Activated CD4-positive, alpha-beta memory T cell treated with anti-CD3 and anti-CD28 coated beads, Interleukin-2, amount 10 ng/mL, durations not matched to agents 7 days and 5 days (primary cell): Measurements from ENCODE around the gene ABCC4. TPM values are rescaled to one million over a fixed set of nuclear protein-coding genes. Genes with fewer than 3 reads are reported as not detected.

Experiments used
- CTCF ChIA-PET: fragments of 350-600 bp; sonication (Branson Sonifier 250); formaldehyde crosslinking; loops from one replicate; lab custom pipeline; 2021; ENCODE audit warnings: antibody characterized with exemption, inconsistent platforms; lab: Charles Lee
- POLR2A ChIA-PET: fragments of 350-600 bp; sonication (Branson Sonifier 250); formaldehyde crosslinking; loops from one replicate; lab custom pipeline; 2021; ENCODE audit warnings: antibody characterized with exemption; lab: Charles Lee
- DNase-seq: peaks from one replicate; pipeline ENCODE4 v3.0.0-alpha.2; 2020
- H3K27ac Mint-ChIP-seq: one replicate; pipeline ENCODE4 v1.8.0; 2021; ENCODE audit warnings: mild to moderate bottlenecking, mixed read lengths
- H3K27me3 Mint-ChIP-seq: one replicate; pipeline ENCODE4 v1.8.0; 2021; ENCODE audit warnings: mixed read lengths
- H3K36me3 Mint-ChIP-seq: one replicate; pipeline ENCODE4 v1.8.0; 2021; ENCODE audit warnings: low read depth, mixed read lengths
- H3K4me1 Mint-ChIP-seq: one replicate; pipeline ENCODE4 v1.8.0; 2021; ENCODE audit warnings: mixed read lengths
- H3K4me3 Mint-ChIP-seq: one replicate; pipeline ENCODE4 v1.8.0; 2021; ENCODE audit warnings: mild to moderate bottlenecking, mixed read lengths
- H3K9me3 Mint-ChIP-seq: one replicate; pipeline ENCODE4 v1.8.0; 2021; ENCODE audit warnings: mixed read lengths
- total RNA-seq, 2 experiments: library from RNA; stranded (reverse); gene quantifications; one replicate each; pipeline ENCODE4 v1.2.3, GENCODE V29; 2021

Gene ABCC4
- total RNA-seq, 2 experiments from 2014 or later: 3.8 to 4.5 TPM

DNA sequence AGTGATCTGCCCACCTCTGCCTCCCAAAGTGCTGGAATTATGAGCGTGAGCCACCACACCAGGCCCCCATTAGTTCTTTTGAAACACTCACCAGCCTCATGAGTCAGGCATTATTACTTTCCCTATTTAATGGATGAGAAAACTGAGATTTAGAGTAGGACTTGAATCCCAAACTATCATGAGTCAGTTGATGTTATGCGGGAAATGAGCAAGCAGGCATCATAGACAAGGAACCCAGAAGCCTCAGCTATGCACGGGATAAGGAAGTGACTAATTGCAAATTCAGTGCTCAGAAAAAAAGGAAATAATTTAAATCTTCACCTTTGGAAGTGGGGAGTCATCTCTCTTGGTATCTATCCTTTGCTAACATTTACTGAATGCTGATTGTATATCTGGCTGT, 217.5 kb downstream of the ABCC4 start:
- H3K27me3 Mint-ChIP-seq: no peaks in the 10 kb centered on the region
- H3K4me1 Mint-ChIP-seq: peaks cover 5% of the 10 kb centered on the region
- CTCF ChIA-PET: no interaction called here
- POLR2A ChIA-PET: no interaction called here
- no peaks in the 10 kb centered on the region for H3K36me3 Mint-ChIP-seq
- no peaks in the 10 kb centered on the region for H3K9me3 Mint-ChIP-seq
- H3K4me3 Mint-ChIP-seq: no peak overlapping the region
- H3K27ac Mint-ChIP-seq: no peak overlapping the region
- DNase-seq: no peak

DNA sequence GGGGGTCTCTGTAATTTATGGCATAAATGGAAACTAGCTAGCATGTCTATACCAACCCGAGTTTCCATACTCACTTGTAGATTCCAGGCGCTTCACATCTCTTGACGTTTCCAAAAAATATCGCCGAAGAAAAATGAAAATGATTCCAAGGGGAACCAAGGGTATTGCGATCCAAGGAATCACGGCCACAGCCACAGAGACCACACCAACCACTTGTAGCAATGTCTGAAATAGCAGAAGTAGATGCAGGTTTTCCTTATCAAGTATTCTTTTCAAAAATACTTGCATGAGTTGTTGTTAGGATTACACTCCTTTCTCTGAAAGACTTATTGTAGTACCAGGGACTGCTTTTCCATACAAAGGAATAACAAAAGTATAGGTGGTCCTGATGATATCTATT, 218.2 kb downstream of the ABCC4 start:
- Mint-ChIP-seq H3K4me1 (peaks cover 4% of the 10 kb centered on the region), H3K27ac (no peak overlapping the region), H3K36me3 (no peaks in the 10 kb centered on the region), H3K27me3 (no peaks in the 10 kb centered on the region), H3K4me3 (no peak overlapping the region), H3K9me3 (no peaks in the 10 kb centered on the region)
- CTCF ChIA-PET: no interaction called here
- POLR2A ChIA-PET: no interaction called here
- DNase-seq: no peak

DNA sequence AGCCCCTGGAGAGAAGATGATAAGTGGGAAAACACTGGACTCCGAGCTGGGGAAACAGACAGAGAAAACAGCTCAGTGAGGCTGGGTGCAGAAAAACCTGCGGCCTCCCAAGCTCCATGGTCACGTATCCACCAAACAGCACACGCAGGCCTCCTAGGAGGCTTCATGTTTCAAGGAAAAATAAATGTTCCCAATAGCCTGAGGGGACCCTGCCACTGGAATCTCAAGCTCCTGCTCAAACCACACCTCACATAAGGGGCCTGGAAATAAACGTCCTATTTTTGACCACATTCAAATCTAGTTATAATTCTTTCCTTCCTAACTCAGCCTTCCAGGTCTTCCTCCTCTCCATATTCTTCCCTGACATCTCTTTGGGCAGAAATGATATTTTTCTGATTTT, 225.7 kb downstream of the ABCC4 start:
- Mint-ChIP-seq H3K4me1 (no peaks in the 10 kb centered on the region), H3K27ac (no peak overlapping the region), H3K36me3 (peaks cover 10% of the 10 kb centered on the region), H3K4me3 (no peak overlapping the region), H3K27me3 (no peaks in the 10 kb centered on the region), H3K9me3 (no peaks in the 10 kb centered on the region)
- ChIA-PET CTCF (no interaction called here), POLR2A (no interaction called here)
- DNase-seq: no peak

DNA sequence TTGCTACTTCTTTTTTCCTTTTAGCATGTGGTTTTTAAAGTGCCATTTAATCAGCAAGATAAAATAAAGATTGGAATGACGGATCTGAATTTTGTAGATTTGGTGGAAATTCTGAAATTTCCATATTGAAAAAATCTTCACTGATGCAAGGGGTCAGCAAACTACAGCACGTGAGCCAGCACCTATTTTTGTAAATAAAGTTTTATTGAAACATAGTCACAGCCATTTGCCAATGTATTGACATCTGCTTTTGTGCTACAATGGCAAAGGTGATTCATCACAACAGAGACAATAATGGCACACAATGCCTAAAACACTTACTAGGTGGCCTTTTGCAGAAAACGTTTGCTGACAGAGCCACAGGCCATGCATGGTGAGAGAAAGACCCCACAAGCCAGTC, 226.4 kb downstream of the ABCC4 start:
- ChIA-PET CTCF (no interaction called here), POLR2A (no interaction called here)
- H3K9me3 Mint-ChIP-seq: no peaks in the 10 kb centered on the region
- DNase-seq: no peak
- no peak overlapping the region for H3K27ac Mint-ChIP-seq
- H3K4me1 Mint-ChIP-seq: no peaks in the 10 kb centered on the region
- H3K36me3 Mint-ChIP-seq: peaks cover 13% of the 10 kb centered on the region
- H3K27me3 Mint-ChIP-seq: no peaks in the 10 kb centered on the region
- no peak overlapping the region for H3K4me3 Mint-ChIP-seq

DNA sequence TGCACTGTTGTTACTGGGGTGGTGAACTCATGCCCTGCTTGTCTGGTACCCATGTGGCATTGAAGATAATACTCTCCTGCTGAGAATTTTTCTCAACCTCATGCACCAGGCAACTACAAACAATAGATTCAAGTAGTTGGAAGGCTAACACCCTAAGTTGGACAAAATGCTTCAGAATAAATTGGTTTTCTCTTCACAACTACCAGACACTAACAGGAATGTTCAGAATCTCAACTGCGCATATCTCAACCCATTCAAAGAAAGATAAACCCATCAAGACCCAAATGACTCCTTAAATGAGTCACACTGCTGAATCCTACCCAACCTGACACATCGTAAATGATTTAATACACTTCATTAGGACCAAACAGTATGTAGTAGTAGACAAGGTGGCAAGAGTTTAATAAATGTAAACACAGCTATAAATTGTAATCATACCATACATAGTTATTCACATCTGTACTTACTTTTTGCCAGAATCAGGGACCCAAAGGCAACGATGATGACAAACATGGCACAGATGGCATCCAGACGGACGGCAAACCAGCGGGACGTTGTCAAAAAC, 227.4 kb downstream of the ABCC4 start:
- DNase-seq: no peak
- Mint-ChIP-seq H3K4me1 (no peaks in the 10 kb centered on the region), H3K9me3 (no peaks in the 10 kb centered on the region), H3K4me3 (no peak overlapping the region), H3K27ac (no peak overlapping the region), H3K27me3 (no peaks in the 10 kb centered on the region), H3K36me3 (peaks cover 16% of the 10 kb centered on the region)
- POLR2A ChIA-PET: no interaction called here
- CTCF ChIA-PET: no interaction called here

DNA sequence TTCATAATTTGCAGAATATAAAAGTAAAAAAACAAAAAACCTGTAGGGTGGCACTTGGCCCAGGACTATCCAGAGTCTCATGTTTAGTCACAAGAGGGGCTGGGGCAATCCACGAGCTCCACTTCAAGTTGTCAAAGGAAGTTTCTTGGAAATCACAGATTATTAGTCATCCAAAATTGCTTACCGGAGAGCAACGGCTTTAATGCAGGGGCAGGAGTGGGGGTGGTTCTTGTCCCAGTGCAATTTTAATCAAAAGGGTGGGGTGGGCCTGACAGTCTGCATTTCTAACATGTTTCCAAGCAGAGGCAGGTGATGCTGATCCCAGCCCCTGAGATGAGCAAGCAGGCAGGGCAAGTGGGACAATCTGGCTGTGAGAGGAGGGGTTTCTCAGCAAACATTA, 233.9 kb downstream of the ABCC4 start:
- CTCF ChIA-PET: no interaction called here
- H3K9me3 Mint-ChIP-seq: no peaks in the 10 kb centered on the region
- H3K27ac Mint-ChIP-seq: no peak overlapping the region
- H3K36me3 Mint-ChIP-seq: peaks cover 17% of the 10 kb centered on the region
- POLR2A ChIA-PET: no interaction called here
- H3K27me3 Mint-ChIP-seq: no peaks in the 10 kb centered on the region
- H3K4me1 Mint-ChIP-seq: peaks cover 3% of the 10 kb centered on the region
- no peak overlapping the region for H3K4me3 Mint-ChIP-seq
- DNase-seq: no peak

DNA sequence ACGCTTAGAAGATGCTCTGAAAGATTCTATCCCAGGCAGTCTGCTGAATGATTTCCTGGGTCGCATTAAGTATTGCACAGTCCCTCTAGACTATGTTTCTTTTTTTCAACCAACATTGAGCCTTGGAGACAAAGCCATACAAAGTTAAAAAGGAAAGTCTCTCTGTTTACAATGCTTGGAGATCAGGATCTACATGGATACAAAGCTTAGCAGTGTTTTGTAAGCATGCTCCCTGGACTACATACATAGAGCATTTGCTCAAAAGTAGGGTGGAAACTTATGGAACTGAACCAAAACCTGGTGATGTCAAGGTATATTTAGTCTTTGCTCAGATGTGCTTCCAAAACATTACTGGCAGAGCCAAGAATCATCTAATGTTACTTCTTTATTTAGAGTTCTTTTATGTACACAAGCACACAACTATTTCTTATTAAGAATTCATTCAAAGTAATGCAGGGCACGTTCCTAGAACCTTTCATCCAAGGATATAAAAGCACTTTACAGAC, 241.2 kb downstream of the ABCC4 start:
- ChIA-PET CTCF (no interaction called here), POLR2A (no interaction called here)
- Mint-ChIP-seq H3K27me3 (no peaks in the 10 kb centered on the region), H3K27ac (no peak overlapping the region), H3K36me3 (no peaks in the 10 kb centered on the region), H3K4me3 (no peak overlapping the region), H3K9me3 (no peaks in the 10 kb centered on the region), H3K4me1 (no peaks in the 10 kb centered on the region)
- DNase-seq: no peak

DNA sequence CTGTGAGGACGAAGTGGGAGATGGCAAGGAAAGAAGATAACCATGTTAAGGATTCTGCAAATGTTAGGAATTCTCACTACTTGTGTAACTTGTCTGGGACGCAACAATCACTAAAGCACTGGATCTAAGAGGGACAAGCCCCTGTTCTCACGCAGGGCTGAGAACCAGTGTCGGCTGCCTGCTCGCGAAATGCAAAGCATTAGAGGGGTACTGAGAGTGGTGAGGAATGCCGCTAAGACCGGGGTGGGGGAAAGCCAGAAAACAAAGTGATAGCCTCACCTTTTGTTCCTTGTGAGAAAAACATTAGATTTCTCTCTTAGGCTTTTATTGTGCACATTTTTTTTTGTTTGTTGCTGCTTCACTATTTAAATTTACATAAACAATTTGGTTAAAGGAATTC, 241.9 kb downstream of the ABCC4 start:
- H3K9me3 Mint-ChIP-seq: no peaks in the 10 kb centered on the region
- H3K4me3 Mint-ChIP-seq: no peak overlapping the region
- ChIA-PET CTCF (no interaction called here), POLR2A (no interaction called here)
- no peaks in the 10 kb centered on the region for H3K4me1 Mint-ChIP-seq
- no peak for DNase-seq
- no peak overlapping the region for H3K27ac Mint-ChIP-seq
- H3K27me3 Mint-ChIP-seq: no peaks in the 10 kb centered on the region
- no peaks in the 10 kb centered on the region for H3K36me3 Mint-ChIP-seq

DNA sequence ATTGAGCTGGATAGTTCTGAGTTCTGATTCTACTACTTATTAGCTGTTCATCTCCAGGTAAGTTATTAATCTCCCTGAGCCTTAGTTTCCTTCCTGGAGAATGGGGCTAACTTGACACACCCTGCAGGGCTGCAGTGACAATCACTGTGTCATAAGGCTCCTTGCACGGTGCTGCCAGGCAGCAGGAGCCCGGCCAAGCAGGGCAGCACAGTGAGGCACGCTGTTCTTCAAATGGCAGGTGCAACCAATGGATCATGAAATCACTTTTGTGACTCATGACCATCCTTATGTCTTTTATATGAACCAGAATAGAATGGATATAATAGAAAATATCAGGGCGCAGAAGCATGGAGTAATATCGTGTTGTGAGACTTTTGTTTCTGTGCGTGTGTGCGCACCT, 242.6 kb downstream of the ABCC4 start:
- no peak for DNase-seq
- Mint-ChIP-seq H3K27me3 (no peaks in the 10 kb centered on the region), H3K4me1 (no peaks in the 10 kb centered on the region), H3K27ac (no peak overlapping the region), H3K4me3 (no peak overlapping the region), H3K9me3 (no peaks in the 10 kb centered on the region), H3K36me3 (no peaks in the 10 kb centered on the region)
- CTCF ChIA-PET: no interaction called here
- POLR2A ChIA-PET: no interaction called here

DNA sequence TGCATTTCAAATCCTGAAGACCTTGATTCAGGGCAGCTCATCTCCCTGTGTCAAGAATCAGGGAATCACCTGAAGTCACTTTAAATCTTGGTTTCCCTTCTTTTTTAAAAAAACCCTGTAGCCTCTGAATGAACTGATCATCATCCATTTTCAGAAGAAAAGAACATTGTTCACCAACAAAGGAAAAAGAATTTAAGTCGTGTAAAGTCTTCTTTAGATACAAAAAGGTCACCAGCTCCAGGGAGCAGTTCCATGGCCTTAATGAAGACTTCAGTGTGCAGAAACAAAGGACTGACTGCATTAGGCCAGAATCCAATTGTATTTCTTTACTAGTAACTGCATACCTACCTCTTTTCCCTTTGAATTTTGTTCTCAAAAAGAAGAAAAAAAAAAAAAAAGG, 245.0 kb downstream of the ABCC4 start:
- H3K36me3 Mint-ChIP-seq: no peaks in the 10 kb centered on the region
- no peak for DNase-seq
- ChIA-PET CTCF (interaction anchor here (0.6 to 0.8 kb wide), 2 partner anchors 135 to 709 kb away, joined by 3 read pairs; no protein-coding TSS in a partner anchor), POLR2A (no interaction called here)
- H3K9me3 Mint-ChIP-seq: no peaks in the 10 kb centered on the region
- H3K27me3 Mint-ChIP-seq: no peaks in the 10 kb centered on the region
- no peak overlapping the region for H3K27ac Mint-ChIP-seq
- no peak overlapping the region for H3K4me3 Mint-ChIP-seq
- peaks cover 1% of the 10 kb centered on the region for H3K4me1 Mint-ChIP-seq

DNA sequence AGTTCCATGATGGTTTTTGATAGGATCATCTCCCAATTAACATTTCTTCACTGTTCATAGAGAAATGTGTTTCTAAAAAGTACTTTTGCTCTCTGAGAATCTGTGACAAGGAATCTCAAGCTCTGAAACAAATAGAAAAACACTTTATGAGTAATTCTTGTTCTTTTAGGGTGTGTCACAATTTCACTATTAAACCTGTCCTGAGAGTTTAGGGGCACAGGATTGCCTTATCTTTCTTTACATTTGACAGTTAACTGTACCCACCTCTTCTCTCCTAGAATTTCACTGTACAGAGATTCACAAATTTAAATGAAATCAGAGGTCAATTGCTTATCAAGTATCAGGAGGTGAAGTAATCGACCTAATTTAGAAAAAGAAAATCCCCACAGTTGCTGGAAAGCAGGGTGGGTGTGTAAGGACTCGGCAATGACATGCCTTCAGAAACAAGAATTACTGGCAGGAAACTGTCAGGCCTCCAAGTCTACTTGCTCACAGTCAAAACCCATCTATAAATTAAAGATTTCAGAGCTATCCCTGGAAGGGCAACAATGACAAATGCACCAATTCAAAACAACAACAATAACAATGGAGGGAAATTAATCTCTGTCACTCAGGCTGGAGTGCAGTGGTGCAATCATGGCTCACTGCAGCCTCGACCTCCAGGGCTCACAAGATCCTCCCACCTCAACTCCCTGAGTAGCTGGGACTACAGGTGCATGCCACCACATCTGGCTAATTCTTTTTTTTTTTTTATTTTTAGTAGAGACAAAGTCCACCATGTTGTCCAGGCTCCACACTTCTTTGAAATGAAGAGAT, 250.2 kb downstream of the ABCC4 start:
- H3K27ac Mint-ChIP-seq: no peak overlapping the region
- peaks cover 21% of the 10 kb centered on the region for H3K4me1 Mint-ChIP-seq
- CTCF ChIA-PET: no interaction called here
- H3K9me3 Mint-ChIP-seq: no peaks in the 10 kb centered on the region
- H3K27me3 Mint-ChIP-seq: no peaks in the 10 kb centered on the region
- POLR2A ChIA-PET: no interaction called here
- no peak overlapping the region for H3K4me3 Mint-ChIP-seq
- peaks cover 2% of the 10 kb centered on the region for H3K36me3 Mint-ChIP-seq
- no peak for DNase-seq

DNA sequence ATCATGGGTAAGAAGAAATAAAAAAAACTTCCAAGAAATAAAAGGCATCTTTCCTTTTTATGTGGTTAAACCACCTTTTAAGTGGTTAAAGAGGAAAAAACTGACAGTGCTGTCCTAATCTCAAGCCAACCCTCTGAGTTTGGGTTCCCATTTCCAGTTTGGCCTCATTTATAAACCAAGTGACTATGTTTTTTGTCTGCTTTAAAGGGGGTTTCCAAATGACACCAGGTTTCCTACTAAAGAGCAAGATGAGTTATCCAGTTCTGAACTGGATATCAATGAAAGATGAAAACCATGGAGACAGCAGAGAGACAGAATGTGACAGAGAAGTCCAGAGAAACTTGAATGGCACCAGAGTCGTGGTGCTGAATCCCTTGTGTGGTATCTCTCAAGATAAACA, 251.5 kb downstream of the ABCC4 start:
- ChIA-PET POLR2A (no interaction called here), CTCF (no interaction called here)
- Mint-ChIP-seq H3K27ac (no peak overlapping the region), H3K27me3 (no peaks in the 10 kb centered on the region), H3K9me3 (no peaks in the 10 kb centered on the region), H3K4me3 (no peak overlapping the region), H3K4me1 (peaks cover 21% of the 10 kb centered on the region), H3K36me3 (peaks cover 2% of the 10 kb centered on the region)
- no peak for DNase-seq

DNA sequence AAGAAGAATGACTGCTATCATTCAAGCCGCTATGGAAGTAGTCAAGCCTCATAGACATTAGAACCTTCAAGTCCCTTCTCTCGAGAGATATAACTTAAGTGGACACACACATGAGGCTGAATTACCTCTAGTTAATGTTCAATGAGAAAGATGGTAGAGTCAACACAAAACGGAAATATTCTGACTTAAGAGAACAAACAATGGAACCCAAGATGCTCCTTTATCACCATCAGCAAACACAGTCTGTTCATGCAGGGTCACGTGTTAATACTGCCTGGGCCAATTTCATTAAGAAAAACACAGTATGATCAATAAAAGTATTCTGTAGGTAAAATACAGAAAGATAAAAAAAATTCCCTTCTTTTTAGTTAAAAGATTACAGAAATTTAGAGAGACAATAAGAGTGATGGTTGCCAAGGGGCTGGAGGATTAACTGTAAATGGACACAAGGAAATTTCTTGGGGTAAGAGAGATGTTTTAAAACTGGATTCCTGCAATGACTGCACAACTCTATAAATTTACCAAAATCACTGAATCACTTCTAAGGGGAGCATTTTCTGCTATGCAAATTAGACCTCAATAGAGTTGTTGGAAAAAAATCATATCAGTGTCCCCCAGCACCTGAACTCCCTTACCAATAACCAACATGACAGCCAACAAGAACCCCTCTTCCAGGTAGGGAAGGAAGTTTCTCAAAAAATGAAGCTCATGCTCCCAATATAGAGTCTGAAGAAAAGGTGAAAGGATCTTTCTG, 256.6 kb downstream of the ABCC4 start:
- H3K9me3 Mint-ChIP-seq: no peaks in the 10 kb centered on the region
- peaks cover 4% of the 10 kb centered on the region for H3K4me1 Mint-ChIP-seq
- POLR2A ChIA-PET: no interaction called here
- H3K27me3 Mint-ChIP-seq: no peaks in the 10 kb centered on the region
- peaks cover 6% of the 10 kb centered on the region for H3K36me3 Mint-ChIP-seq
- no peak for DNase-seq
- H3K4me3 Mint-ChIP-seq: no peak overlapping the region
- H3K27ac Mint-ChIP-seq: no peak overlapping the region
- CTCF ChIA-PET: no interaction called here
